WTC11 (cell line): ENCODE results near the gene GCK. TPM values are rescaled to one million over a fixed set of nuclear protein-coding genes. Genes with fewer than 3 reads are reported as not detected.

Source experiments
- ATAC-seq: fragments of 200-7000 bp; cut with Tn5 transposase; 2 replicates; pipeline ENCODE4 v1.10.0; 2021; ENCODE audit warnings: mild to moderate bottlenecking, moderate library complexity
- CTCF ChIA-PET: fragments of 300-600 bp; sonication (Branson Sonifier 250); formaldehyde crosslinking; loops from one replicate; lab custom pipeline; 2021; ENCODE audit warnings: antibody characterized with exemption; lab: Charles Lee
- POLR2A ChIA-PET: fragments of 350-600 bp; sonication (Branson Sonifier 250); formaldehyde crosslinking; loops from one replicate; lab custom pipeline; 2021; ENCODE audit warnings: antibody characterized with exemption; lab: Charles Lee
- DNase-seq: peaks from one replicate; pipeline ENCODE4 v3.0.0; 2021; ENCODE audit warnings: low spot score
- H3K27ac Mint-ChIP-seq: 2 replicates; pipeline ENCODE4 v1.8.0; 2021; ENCODE audit warnings: mixed read lengths
- H3K27me3 Mint-ChIP-seq: 2 replicates; pipeline ENCODE4 v1.8.0; 2021; ENCODE audit warnings: low read depth, mild to moderate bottlenecking, moderate library complexity, mixed read lengths
- H3K36me3 Mint-ChIP-seq: 2 replicates; pipeline ENCODE4 v1.8.0; 2021; ENCODE audit warnings: mixed read lengths
- H3K4me1 Mint-ChIP-seq: 2 replicates; pipeline ENCODE4 v1.8.0; 2022; ENCODE audit warnings: mixed read lengths
- H3K4me3 Mint-ChIP-seq: 2 replicates; pipeline ENCODE4 v1.8.0; 2021; ENCODE audit warnings: mild to moderate bottlenecking, moderate library complexity, mixed read lengths
- H3K9me3 Mint-ChIP-seq: 2 replicates; pipeline ENCODE4 v1.8.0; 2021; ENCODE audit warnings: mixed read lengths
- ATF1 ChIP-seq: sonication (generic); formaldehyde crosslinking; IDR thresholded peaks from 2 replicates; pipeline ENCODE4 v1.8.1; 2023; ENCODE audit warnings: mild to moderate bottlenecking, moderate library complexity, missing genetic modification reagents
- CBFB ChIP-seq: sonication (generic); formaldehyde crosslinking; IDR thresholded peaks from 2 replicates; pipeline ENCODE4 v1.8.1; 2022; ENCODE audit warnings: mild to moderate bottlenecking, low read depth, missing genetic modification reagents
- E2F4 ChIP-seq: sonication (generic); formaldehyde crosslinking; IDR thresholded peaks from 2 replicates; pipeline ENCODE4 v1.8.1; 2022; ENCODE audit warnings: low read depth, mild to moderate bottlenecking, moderate library complexity, missing genetic modification reagents, borderline replicate concordance
- FOXK1 ChIP-seq: sonication (generic); formaldehyde crosslinking; IDR thresholded peaks from 2 replicates; pipeline ENCODE4 v1.8.0; 2022; ENCODE audit warnings: mild to moderate bottlenecking, moderate library complexity, missing genetic modification reagents
- IRF1 ChIP-seq: sonication (generic); formaldehyde crosslinking; IDR thresholded peaks from 2 replicates; pipeline ENCODE4 v1.8.0; 2023; ENCODE audit warnings: missing genetic modification reagents
- IRF2 ChIP-seq: sonication (generic); formaldehyde crosslinking; IDR thresholded peaks from 2 replicates; pipeline ENCODE4 v1.8.0; 2022; ENCODE audit warnings: low read depth, missing genetic modification reagents, borderline replicate concordance
- MLX ChIP-seq: sonication (generic); formaldehyde crosslinking; IDR thresholded peaks from 2 replicates; pipeline ENCODE4 v1.8.1; 2023; ENCODE audit warnings: mild to moderate bottlenecking, missing genetic modification reagents, moderate library complexity
- MXD4 ChIP-seq: fragments of 250-450 bp; sonication (Bioruptor Pico); IDR thresholded peaks from 2 replicates; pipeline ENCODE4 v1.8.0; 2021; ENCODE audit warnings: mild to moderate bottlenecking, moderate library complexity, borderline replicate concordance
- NFATC4 ChIP-seq: fragments of 250-450 bp; sonication (Bioruptor Pico); IDR thresholded peaks from 2 replicates; pipeline ENCODE4 v1.9.0; 2021; ENCODE audit warnings: mild to moderate bottlenecking
- NR1H2 ChIP-seq: sonication (generic); formaldehyde crosslinking; IDR thresholded peaks from 2 replicates; pipeline ENCODE4 v1.9.0; 2021; ENCODE audit warnings: mild to moderate bottlenecking, moderate library complexity, missing genetic modification reagents
- PRDM15 ChIP-seq: sonication (generic); formaldehyde crosslinking; IDR thresholded peaks from 2 replicates; pipeline ENCODE4 v1.8.0; 2022; ENCODE audit warnings: missing genetic modification reagents
- ZNF121 ChIP-seq: sonication (generic); formaldehyde crosslinking; IDR thresholded peaks from 2 replicates; pipeline ENCODE4 v1.8.0; 2023; ENCODE audit warnings: missing genetic modification reagents
- total RNA-seq: library from RNA; stranded (reverse); gene quantifications from 3 replicates; pipeline ENCODE4 v1.2.3, GENCODE V29; 2021
- TF ChIP-seq, protein P1 (sequence below): sonication (generic); formaldehyde crosslinking; IDR thresholded peaks from 2 replicates; pipeline ENCODE4 v1.8.0; 2023; ENCODE audit warnings: missing genetic modification reagents, mild to moderate bottlenecking, borderline replicate concordance
- TF ChIP-seq, protein P2 (sequence below): fragments of 250-450 bp; sonication (Bioruptor Pico); IDR thresholded peaks from 2 replicates; pipeline ENCODE4 v1.8.0; 2021; ENCODE audit warnings: mild to moderate bottlenecking
- TF ChIP-seq, protein P3 (sequence below): sonication (generic); formaldehyde crosslinking; IDR thresholded peaks from 2 replicates; pipeline ENCODE4 v1.8.0; 2023; ENCODE audit warnings: mild to moderate bottlenecking, missing genetic modification reagents

Gene GCK
- total RNA-seq, 1 experiment from 2014 or later, result 3.3 TPM

DNA sequence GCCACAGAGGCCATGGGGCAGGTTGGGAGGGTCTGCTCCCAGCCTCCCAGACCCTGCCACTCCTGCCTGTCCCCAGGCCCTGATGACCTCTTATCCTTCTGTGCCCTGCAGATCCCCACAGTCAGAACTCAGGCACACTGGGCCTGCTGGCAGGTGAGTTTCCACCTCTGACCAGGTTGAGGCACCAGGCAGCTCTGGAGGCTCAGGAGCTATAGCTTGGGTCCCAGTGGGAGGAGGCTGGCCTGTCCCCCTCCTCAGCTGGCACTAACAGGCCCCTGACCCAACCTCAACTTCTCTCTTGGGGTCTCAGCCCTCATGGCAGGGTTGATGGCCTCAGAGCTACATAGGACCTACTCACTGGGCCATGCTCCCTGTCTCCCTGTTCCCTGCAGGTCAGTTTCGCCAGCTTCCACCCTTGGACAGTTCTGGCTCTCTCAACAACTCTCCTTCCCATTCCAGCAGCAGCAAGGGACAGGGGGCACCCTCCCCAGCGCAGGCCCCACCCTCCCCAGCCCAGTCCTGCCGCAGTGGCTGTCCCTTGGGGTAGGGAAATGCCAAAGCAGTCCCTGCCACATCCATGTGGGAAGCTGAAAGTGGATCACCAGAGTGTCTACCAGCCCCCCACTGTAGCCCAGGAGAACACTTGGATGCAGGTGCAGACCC, 87.8 kb downstream of the GCK start:
- ATAC-seq, result no peak
- no peak for DNase-seq
- Mint-ChIP-seq H3K27ac (no peak overlapping the region), H3K4me1 (peaks cover 15% of the 10 kb centered on the region), H3K9me3 (no peaks in the 10 kb centered on the region), H3K27me3 (peaks cover 27% of the 10 kb centered on the region), H3K4me3 (no peak overlapping the region), H3K36me3 (0 out of 2 replicates have a peak, but pooled peaks cover 2% of the 10 kb centered on the region)
- TF ChIP-seq FOXK1 (no peak), MXD4 (CRISPR knock-in tag) (no peak), MLX (CRISPR knock-in tag) (no peak), CBFB (CRISPR knock-in tag) (no peak)
- TF ChIP-seq, protein P1, sequence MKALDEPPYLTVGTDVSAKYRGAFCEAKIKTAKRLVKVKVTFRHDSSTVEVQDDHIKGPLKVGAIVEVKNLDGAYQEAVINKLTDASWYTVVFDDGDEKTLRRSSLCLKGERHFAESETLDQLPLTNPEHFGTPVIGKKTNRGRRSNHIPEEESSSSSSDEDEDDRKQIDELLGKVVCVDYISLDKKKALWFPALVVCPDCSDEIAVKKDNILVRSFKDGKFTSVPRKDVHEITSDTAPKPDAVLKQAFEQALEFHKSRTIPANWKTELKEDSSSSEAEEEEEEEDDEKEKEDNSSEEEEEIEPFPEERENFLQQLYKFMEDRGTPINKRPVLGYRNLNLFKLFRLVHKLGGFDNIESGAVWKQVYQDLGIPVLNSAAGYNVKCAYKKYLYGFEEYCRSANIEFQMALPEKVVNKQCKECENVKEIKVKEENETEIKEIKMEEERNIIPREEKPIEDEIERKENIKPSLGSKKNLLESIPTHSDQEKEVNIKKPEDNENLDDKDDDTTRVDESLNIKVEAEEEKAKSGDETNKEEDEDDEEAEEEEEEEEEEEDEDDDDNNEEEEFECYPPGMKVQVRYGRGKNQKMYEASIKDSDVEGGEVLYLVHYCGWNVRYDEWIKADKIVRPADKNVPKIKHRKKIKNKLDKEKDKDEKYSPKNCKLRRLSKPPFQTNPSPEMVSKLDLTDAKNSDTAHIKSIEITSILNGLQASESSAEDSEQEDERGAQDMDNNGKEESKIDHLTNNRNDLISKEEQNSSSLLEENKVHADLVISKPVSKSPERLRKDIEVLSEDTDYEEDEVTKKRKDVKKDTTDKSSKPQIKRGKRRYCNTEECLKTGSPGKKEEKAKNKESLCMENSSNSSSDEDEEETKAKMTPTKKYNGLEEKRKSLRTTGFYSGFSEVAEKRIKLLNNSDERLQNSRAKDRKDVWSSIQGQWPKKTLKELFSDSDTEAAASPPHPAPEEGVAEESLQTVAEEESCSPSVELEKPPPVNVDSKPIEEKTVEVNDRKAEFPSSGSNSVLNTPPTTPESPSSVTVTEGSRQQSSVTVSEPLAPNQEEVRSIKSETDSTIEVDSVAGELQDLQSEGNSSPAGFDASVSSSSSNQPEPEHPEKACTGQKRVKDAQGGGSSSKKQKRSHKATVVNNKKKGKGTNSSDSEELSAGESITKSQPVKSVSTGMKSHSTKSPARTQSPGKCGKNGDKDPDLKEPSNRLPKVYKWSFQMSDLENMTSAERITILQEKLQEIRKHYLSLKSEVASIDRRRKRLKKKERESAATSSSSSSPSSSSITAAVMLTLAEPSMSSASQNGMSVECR (CRISPR knock-in tag), result no peak
- ChIA-PET POLR2A (interaction anchor here (0.6 to 0.8 kb wide), 2 partner anchors 16 to 37 kb away, joined by 3 to 4 read pairs; no protein-coding TSS in a partner anchor), CTCF (interaction anchor here (0.6 to 1.0 kb wide), 4 partner anchors 35 to 141 kb away, joined by 3 to 4 read pairs (median 3); no protein-coding TSS in a partner anchor)

GRCh38 chr7:44100458-44101302, 88.6 kb downstream of the GCK start:
- Mint-ChIP-seq H3K27me3 (peaks cover 27% of the 10 kb centered on the region), H3K4me1 (peaks cover 12% of the 10 kb centered on the region), H3K4me3 (no peak overlapping the region), H3K9me3 (no peaks in the 10 kb centered on the region), H3K27ac (no peak overlapping the region), H3K36me3 (no peaks in the 10 kb centered on the region)
- ChIA-PET POLR2A (interaction anchor here (0.8 kb wide), 1 partner anchor 37 kb away, joined by 4 read pairs; no protein-coding TSS in a partner anchor), CTCF (interaction anchor here (0.9 to 1.0 kb wide), 2 partner anchors 34 to 81 kb away, joined by 3 read pairs; no protein-coding TSS in a partner anchor)
- no peak for ATAC-seq
- no peak for DNase-seq
- TF ChIP-seq PRDM15 (CRISPR knock-in tag) (no peak), NFATC4 (no peak), E2F4 (no peak), ATF1 (CRISPR knock-in tag) (no peak), ZNF121 (CRISPR knock-in tag) (no peak), IRF1 (no peak), NR1H2 (CRISPR knock-in tag) (no peak), IRF2 (CRISPR knock-in tag) (no peak)
- TF ChIP-seq, protein P2, sequence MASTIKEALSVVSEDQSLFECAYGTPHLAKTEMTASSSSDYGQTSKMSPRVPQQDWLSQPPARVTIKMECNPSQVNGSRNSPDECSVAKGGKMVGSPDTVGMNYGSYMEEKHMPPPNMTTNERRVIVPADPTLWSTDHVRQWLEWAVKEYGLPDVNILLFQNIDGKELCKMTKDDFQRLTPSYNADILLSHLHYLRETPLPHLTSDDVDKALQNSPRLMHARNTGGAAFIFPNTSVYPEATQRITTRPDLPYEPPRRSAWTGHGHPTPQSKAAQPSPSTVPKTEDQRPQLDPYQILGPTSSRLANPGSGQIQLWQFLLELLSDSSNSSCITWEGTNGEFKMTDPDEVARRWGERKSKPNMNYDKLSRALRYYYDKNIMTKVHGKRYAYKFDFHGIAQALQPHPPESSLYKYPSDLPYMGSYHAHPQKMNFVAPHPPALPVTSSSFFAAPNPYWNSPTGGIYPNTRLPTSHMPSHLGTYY (CRISPR knock-in tag), result no peak
- TF ChIP-seq, protein P3, sequence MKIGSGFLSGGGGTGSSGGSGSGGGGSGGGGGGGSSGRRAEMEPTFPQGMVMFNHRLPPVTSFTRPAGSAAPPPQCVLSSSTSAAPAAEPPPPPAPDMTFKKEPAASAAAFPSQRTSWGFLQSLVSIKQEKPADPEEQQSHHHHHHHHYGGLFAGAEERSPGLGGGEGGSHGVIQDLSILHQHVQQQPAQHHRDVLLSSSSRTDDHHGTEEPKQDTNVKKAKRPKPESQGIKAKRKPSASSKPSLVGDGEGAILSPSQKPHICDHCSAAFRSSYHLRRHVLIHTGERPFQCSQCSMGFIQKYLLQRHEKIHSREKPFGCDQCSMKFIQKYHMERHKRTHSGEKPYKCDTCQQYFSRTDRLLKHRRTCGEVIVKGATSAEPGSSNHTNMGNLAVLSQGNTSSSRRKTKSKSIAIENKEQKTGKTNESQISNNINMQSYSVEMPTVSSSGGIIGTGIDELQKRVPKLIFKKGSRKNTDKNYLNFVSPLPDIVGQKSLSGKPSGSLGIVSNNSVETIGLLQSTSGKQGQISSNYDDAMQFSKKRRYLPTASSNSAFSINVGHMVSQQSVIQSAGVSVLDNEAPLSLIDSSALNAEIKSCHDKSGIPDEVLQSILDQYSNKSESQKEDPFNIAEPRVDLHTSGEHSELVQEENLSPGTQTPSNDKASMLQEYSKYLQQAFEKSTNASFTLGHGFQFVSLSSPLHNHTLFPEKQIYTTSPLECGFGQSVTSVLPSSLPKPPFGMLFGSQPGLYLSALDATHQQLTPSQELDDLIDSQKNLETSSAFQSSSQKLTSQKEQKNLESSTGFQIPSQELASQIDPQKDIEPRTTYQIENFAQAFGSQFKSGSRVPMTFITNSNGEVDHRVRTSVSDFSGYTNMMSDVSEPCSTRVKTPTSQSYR (CRISPR knock-in tag), result no peak
